GM19240 (cell line): ENCODE data around the gene TUBA1C.
"Not testable (repeated sequence)": the region's sequence is repeated elsewhere in the genome, so short reads cannot be mapped to it uniquely, and the experiment has no call there.

ENCODE experiments used
- DNase-seq: peaks from one replicate; pipeline ENCODE4 v3.0.0; 2011; ENCODE audit warnings: low spot score; ENCODE audit not compliant: insufficient read length

TUBA1C gene

GRCh38 chr12:49255456-49255855 is 9.4 kb upstream of the TUBA1C start:
- DNase-seq, result not testable (repeated sequence)

DNA sequence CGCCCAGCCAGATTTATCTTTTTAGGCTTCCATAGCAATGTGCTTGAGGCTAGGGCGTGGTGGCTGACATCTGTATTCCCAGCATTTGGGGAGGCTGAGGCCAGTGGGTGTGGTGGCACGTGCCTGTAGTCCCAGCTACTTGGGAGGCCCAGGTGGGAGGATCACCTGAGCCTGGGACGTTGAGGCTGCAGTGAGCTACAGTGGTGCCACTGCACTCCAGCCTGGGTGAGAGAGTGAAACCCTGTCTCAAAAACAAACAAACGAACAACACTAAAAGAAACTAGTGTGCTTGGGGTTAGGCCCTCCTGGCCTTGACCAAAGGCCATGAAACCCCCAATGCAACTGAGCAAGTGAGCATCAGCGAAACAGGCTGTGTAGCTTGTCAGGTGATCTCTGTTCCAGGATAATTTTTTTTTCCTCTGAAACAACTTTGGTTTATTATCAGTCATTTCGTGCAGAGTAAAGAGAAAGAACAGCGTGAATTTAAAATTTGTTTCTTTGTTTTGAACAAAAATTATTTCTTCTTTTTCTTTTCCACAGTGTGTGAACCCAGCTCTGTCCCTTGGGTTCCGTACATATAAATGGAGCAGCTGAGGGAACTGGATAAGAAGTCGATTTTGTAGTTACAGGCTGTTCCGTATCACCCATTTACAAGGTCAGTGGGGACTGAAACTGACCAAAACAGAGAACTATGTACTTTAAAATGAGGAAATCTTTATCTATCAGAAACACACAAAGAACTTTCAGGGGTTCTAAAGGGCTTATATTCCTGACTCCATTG is 8.8 kb upstream of the TUBA1C start:
- DNase-seq, result no peak

- DNase-seq, result not testable (repeated sequence)
These were observed 7.2 kb upstream of the TUBA1C start for GRCh38 chr12:49257508-49258184.

- DNase-seq, result no peak
These were observed 5.4 kb upstream of the TUBA1C start for GRCh38 chr12:49259452-49259851.

DNA sequence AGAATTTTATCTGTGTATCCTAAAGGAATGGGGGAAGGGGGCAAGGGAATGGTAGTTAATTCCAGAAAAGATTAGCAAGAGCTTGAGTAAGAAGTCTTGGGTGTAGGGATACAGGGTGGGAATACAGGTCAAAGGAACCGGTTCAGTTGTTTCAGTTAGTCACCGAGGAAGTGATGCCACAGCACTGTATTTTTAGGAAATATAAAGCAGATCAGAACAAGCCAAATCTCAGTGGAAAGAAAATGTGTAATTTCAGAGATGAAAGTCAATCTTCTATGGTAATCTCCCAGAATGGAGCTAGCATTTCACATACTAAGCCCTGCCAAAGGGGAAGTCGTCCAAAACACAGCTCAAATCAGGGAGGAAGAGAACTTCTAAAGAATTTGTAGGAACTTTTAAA is 4.7 kb upstream of the TUBA1C start:
- no peak for DNase-seq

GRCh38 chr12:49260571-49261363 is 4.1 kb upstream of the TUBA1C start:
- no peak for DNase-seq

GRCh38 chr12:49261721-49262120 is 3.2 kb upstream of the TUBA1C start:
- DNase-seq, result no peak

DNA sequence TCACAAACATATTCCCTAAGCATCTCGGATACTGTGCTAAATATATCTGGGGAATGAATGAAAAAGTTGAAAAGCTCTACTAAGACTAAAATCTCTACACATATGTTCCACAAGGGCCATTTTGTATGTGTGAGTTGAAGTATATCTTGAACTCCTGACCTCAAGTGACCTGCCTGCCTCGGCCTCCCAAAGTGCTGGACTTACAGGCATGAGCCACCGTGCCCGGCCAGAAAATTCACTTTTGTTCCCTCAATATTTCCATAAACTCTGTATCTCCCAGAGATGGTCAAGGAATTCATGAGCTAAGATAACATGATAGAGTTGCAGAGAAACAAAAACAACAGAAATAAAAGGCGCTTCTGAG is 1.5 kb upstream of the TUBA1C start:
- no peak for DNase-seq

DNA sequence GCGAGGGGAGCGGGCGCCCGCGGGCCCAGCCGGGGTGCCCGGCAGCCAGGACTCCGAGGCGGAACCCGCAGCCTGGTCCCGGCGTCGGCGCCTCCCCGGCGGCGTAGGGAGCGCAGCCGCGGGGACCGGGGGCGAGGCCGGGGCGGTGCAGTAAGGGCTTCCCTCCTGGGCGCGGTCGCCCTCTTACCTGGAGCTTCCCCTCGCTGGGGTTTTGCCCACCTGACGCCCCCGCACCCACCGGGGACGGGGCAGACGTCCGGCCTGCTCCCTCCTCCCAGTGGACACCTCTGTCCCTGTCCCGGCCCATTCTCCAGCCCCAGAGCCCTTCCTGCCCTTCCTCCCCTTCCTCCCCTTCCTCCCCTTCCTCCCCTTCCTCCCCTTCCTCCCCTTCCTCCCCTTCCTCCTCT is 413 bp upstream of the TUBA1C start:
- DNase-seq, result peak; percentile 23

- not testable (repeated sequence) for DNase-seq
These were observed 4.3 kb downstream of the TUBA1C start for GRCh38 chr12:49269191-49269590.

- DNase-seq, result no peak
These were observed 8.2 kb downstream of the TUBA1C start for GRCh38 chr12:49272790-49273725.

DNA sequence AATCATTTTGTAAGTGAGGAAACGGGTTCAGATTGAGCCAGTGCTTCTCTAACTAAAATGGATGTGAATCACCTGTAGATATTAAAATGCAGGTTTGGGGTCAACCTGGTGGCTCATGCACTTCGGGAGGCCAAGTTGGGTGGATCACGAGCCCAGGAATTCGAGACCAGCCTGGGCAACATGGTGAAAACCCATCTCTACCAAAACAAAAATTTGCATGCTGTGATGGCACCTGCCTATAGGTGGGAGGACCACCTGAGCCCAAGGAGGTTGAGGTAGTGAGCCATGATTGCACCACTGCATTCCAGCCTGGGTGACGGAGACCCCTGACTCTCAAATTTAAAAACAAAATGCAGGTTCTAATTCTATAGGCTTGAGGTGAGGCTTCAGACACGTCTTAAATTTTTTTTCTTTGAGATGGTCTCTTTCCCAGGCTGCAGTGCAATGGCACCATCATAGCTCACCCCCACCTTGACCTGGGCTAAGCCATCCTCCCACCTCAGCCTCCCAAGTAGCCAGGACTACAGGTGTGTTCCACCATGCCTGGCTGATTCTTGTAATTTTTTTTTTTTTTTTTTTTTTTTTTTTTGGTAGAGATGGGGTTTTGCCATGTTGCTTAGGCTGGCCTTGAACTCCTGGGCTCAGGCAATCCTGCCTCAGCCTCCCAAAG is 9.0 kb downstream of the TUBA1C start:
- no peak for DNase-seq

DNA sequence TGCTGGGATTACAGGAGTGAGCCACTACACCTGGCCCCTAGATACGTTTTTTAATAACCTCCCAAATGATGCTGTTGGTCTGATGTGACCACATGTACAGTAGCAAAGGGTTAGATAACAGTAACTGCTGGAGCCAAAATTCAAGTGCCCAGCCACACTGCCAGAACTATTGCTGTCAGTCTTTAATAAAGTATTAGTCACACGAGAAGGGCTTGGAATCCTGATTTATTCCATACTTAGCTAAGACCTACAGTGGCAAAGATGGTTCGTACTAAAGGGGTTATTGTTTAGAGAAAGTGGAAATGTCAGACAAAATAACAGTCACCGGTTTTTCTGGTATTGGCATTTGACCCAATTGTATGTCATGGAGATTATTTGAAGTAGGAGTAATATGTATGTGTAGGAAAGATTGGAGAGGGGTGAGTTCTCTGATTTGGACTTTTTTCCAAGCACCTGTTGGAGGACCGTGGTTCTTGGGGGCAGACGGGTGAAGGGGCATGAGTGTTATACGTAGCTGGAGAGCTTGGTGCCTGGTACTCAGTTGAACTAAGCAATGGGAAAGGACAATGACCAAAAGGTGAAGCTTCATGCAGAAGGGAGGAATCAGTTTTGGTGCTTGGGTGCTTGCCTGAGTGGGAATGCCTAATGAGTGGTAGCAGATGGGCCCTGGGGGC is 9.7 kb downstream of the TUBA1C start:
- no peak for DNase-seq

- no peak for DNase-seq
These were observed 11.7 kb downstream of the TUBA1C start for GRCh38 chr12:49276304-49277290.

GRCh38 chr12:49277466-49277865 is 12.6 kb downstream of the TUBA1C start:
- DNase-seq, result no peak

DNA sequence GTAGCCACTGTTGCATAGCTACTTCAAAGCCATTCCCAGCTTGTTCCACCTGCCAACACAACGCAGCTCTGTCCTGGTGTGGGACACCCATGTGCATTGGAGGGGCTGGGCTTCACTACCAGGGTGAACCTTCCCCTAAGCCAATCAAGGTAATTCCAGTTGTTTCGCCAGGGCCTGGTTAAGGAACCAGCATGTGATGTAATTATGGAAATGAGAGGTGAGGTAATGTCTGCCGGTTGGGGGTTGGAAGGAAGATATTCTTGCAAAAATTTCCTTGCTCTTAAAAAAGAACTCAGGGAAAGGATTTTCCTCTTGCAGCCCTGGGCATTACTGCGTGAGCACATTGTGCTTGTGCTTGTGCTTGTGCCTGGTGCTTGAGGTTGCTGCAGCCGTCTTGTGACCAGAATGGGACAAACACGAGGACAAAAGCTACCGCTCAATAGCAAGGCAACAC is 14.9 kb downstream of the TUBA1C start:
- no peak for DNase-seq

GRCh38 chr12:49280545-49280944 is 15.7 kb downstream of the TUBA1C start:
- DNase-seq, result not testable (repeated sequence)

GRCh38 chr12:49282302-49282701 is 17.4 kb downstream of the TUBA1C start:
- DNase-seq, result no peak
